22Rv1 (cell line): Measurements from ENCODE around the gene ALKAL2.

Experiments used
- H3K27ac ChIP-seq: fragments of 450-650 bp; 2 replicates; pipeline ENCODE4 v1.5.1; 2017
- ZFX ChIP-seq: fragments of 450-650 bp; IDR thresholded peaks from 2 replicates; pipeline ENCODE4 v1.6.1; 2017; ENCODE audit warnings: antibody characterized with exemption, borderline replicate concordance
- TF ChIP-seq, protein P1 (sequence below): fragments of 450-650 bp; IDR thresholded peaks from 2 replicates; pipeline ENCODE4 v1.5.1; 2017; ENCODE audit warnings: mild to moderate bottlenecking

The ALKAL2 gene

DNA sequence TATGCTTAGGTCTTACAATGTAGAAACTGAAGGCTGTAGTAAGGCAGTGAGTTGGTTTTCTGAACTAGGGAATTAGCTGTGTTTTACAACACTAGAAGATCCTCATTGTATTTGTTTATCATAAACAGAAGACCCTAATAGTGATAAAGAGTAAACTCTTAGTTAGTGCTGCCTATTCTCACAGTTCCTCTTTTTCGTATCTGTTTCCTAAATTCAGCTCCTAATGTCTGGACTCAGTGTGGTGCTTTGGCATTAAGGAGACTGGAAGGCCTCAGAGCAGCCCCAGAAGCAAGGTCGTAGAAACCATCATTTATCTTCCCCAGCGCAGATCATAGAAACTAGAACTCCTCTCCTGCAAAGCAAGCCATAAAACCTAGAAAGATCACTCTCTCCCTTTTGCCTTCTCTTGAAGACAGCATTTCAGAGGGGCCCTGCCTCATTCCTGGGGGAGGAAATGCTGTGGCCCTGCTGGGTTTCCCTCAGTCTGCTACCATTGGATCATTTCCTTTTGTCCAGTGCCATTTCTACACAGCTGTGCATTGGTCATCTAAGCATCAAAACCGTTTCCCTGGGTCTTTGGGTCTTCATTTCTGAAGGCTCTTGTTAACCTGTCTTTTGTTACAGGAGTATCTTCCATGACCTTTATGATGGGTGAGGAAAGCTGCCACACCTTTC lies 18.4 kb downstream of the ALKAL2 start:
- TF ChIP-seq, protein P1, sequence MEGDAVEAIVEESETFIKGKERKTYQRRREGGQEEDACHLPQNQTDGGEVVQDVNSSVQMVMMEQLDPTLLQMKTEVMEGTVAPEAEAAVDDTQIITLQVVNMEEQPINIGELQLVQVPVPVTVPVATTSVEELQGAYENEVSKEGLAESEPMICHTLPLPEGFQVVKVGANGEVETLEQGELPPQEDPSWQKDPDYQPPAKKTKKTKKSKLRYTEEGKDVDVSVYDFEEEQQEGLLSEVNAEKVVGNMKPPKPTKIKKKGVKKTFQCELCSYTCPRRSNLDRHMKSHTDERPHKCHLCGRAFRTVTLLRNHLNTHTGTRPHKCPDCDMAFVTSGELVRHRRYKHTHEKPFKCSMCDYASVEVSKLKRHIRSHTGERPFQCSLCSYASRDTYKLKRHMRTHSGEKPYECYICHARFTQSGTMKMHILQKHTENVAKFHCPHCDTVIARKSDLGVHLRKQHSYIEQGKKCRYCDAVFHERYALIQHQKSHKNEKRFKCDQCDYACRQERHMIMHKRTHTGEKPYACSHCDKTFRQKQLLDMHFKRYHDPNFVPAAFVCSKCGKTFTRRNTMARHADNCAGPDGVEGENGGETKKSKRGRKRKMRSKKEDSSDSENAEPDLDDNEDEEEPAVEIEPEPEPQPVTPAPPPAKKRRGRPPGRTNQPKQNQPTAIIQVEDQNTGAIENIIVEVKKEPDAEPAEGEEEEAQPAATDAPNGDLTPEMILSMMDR, result no peak
- no peak for TF ChIP-seq ZFX
- no peak overlapping the region for H3K27ac ChIP-seq

DNA sequence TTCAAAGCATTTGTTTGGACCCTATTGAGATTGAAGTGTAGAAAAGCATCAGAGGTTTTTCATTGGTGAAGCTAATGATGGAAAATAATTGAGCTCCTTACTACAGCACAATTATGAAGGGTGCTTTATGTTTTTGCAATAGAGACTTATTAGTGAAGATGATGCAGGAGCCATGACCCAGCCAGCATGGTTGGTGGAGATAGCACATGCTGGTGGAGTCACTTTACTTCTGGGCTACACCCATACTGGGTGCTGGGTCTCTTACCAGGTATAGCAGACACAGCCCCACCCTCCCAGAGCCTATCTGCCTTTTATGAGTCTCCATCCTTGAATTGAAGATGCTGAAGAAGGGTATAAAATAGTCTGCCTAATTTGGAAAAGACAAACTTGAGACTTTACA lies 19.6 kb downstream of the ALKAL2 start:
- TF ChIP-seq, protein P1, result no peak
- TF ChIP-seq ZFX, result no peak
- H3K27ac ChIP-seq, result no peak overlapping the region

DNA sequence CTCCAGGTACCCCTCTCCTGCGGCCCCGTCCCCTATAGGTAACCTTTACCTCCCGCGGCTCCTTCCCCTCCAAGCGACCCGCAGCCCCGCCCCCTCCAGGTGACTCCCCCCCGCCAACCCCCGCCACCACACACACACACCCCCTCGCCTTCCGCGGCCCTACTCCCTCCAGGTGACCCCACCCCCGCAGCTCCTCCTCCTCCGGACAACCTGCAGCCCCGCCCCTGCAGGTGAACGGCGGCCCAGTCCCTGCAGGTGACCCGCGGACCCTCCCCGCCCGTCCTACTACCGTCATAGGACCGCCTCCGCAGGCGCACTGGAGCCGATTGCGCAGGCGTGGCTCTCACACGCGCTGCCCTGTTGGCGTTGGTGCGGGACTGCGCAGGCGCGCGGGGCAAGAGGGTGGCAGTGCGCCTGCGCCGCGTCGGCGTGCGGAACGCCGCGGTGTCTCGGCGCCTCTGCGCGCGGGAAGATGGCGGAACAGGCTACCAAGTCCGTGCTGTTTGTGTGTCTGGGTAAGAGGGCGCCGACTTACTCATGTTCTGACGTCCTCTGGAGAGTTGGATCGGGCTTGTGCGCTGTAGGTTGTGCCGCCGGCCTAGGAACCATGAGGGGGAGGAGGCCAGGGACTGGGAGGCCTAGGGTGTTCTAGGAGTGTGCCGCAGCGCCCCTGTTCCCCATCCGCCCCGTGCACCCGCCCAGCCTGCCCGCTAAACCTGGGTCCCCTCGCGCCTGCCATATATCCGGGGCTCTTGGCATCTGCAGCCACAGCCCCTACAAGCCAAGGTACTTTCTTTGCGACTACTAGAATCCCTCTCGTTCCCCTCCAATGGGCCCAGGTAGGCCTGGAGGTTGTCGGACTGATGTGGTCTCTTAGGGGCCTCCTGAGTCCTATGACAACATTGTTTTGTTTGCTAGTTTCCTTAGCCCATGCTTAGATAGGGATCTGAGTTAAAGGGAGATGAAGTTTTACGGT lies 23.1 kb downstream of the ALKAL2 start, which contains the start of gene ACP1:
ACP1 (plus strand) TSS at position 455 of the 976 bp plus-strand sequence; CDS start at position 473, 18 bp downstream.
- TF ChIP-seq, protein P1, result no peak
- no peak for TF ChIP-seq ZFX
- H3K27ac ChIP-seq, result peak within 1 kb of the TSS; percentile 69

DNA sequence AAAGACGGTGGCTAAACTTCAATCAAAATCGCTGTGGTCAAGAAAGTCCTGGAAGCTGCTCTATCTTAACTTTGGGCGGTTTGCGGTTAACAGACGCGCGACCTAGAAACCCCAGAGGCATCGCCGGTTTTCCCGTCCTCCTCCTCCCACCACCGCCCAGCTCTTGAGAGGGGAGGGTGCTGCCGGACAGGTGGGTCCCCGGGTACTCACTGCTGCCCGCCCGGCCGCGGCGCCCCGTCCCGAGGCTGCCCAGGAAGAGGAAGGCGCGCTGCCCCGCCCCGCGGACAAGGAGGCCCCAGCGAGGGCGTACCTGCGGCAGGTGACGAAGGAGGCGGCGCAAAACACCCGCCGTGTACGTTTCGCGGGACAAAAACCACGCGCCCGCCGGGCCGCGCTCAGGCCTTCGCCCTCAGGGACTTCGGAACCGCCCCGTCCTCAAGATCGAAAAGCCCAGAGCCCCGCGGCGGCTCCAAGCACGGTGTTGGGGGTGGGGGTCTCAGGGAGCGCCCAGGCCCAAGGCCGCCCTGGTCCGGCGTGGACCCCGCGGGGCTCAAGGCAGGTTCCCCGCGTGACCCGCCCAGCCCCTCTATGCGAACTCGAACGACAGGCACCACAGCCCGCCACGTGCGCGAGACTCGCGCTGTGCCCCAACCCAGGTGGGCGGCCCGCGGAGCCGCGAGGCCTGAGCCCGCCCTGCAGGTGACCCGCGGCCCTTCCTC lies 24.0 kb downstream of the ALKAL2 start, which contains the start of gene SH3YL1:
SH3YL1 (minus strand) TSS at position 259 of the 719 bp plus-strand sequence; CDS start at position 211, 48 bp downstream.
- TF ChIP-seq ZFX, result no peak
- TF ChIP-seq, protein P1, result no peak
- H3K27ac ChIP-seq, result peak within 1 kb of the TSS; percentile 69

DNA sequence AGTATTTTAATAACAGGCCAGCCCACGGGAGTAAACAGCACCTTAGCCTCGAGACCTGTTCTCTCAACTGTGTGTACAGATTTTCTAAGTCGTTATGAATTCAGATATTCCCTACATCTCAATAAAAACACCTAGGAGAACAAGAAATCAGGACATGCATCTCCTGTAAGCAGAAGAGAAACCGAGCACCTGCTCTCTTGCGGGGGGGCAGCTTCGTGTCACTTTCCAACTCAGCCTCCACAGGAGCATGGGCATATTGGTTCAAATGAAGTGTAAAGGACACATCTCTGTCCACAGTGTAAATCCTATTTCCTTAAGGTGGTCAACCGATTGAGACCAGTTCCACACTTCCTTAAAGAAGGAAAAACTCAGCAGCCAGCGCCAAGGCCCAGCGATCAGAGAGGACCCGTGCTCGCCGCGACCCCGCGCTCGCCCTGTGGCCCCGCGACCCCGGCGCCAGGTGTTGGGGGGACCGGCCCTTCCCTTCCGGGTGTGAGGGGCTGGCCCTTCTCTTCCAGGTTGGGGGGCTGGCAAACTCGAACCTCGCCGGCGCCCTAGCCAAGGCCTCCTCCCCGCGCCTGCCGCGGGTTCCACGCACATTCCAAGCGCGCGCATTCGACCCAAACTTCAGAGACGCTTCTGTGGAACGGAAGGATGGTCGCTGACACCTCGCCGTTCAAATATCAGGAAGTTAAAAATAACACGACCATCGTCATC lies 24.7 kb downstream of the ALKAL2 start:
- TF ChIP-seq ZFX, result no peak
- TF ChIP-seq, protein P1, result no peak
- H3K27ac ChIP-seq, result peak overlapping the region; percentile 69; the same call in 1 of the 2 replicates

DNA sequence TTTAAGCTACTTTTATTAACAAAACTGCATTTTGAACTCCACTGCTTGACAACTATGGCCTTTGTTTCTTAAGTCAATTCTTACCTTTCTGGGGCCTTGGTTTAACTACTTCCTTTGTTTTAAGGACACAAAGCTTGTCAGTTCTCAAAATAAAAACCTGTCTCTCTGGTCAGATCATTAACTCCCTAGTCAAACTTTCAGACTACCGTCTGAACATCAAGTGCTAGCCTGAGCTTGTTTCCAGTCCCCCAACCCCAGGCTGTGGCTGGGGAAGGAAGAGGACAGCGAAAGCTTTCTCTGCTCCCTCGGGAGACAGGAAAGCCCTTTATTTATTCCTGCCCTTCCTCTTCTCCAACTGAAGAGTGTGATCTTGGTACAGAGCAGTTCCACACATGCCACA lies 25.8 kb downstream of the ALKAL2 start:
- no peak overlapping the region for H3K27ac ChIP-seq
- TF ChIP-seq ZFX, result no peak
